ENCODE measurements around the gene AIFM1. TPM values are rescaled to one million over a fixed set of nuclear protein-coding genes. Genes with fewer than 3 reads are reported as not detected.

Gene AIFM1
- total RNA-seq, 2 donors from 2014 or later, result 53.7 to 58.7 TPM

- Mint-ChIP-seq H3K27ac (no peak overlapping the region), H3K9me3 (peaks cover 39% of the 10 kb centered on the region)
- no peak for DNase-seq
Measured at GRCh38 chrX:130084631-130085237, 80.9 kb downstream of the AIFM1 start.

GRCh38 chrX:130083656-130084382 is 81.8 kb downstream of the AIFM1 start:
- H3K4me1 Mint-ChIP-seq, result peaks cover 10% of the 10 kb centered on the region
- no peak for TF ChIP-seq CTCF (conservative IDR thresholded peaks at IDR 0.05)
- peaks cover 41% of the 10 kb centered on the region for H3K9me3 Mint-ChIP-seq
- Histone ChIP-seq H3K36me3 (ENCODE audit: control insufficient read depth, insufficient read depth, low read length) (no peaks in the 10 kb centered on the region), H3K9ac (ENCODE audit: extremely low read depth, low read length, poor library complexity, severe bottlenecking) (no peak overlapping the region), H3K27ac (ENCODE audit: low read depth, low read length) (no peak overlapping the region), H3K27me3 (ENCODE audit: control insufficient read depth, insufficient read depth, low read length, poor library complexity, severe bottlenecking) (no peaks in the 10 kb centered on the region), H3K9me3 (ENCODE audit: control insufficient read depth, low read length) (no peaks in the 10 kb centered on the region), H3K4me3 (ENCODE audit: low read length) (no peak overlapping the region), H3K4me1 (ENCODE audit: control insufficient read depth, insufficient read depth, low read length) (no peaks in the 10 kb centered on the region)
- H3K27me3 Mint-ChIP-seq (ENCODE audit: insufficient read depth), result peaks cover 9% of the 10 kb centered on the region
- no peak for DNase-seq
- no peaks in the 10 kb centered on the region for H3K36me3 Mint-ChIP-seq (ENCODE audit: low read depth)
- 83 to 92% methylated on average over 2 to 15 of the region's 15 CpGs for WGBS, 2 experiments (ENCODE audit: insufficient coverage in 1 of 2, insufficient read length in 1 of 2)
- no peak overlapping the region for H3K4me3 Mint-ChIP-seq
- H3K27ac Mint-ChIP-seq, result no peak overlapping the region

More at GRCh38 chrX:130084631-130085237, 80.9 kb downstream of the AIFM1 start:
- no peaks in the 10 kb centered on the region for H3K36me3 ChIP-seq (ENCODE audit: control insufficient read depth, insufficient read depth, low read length)
- H3K4me1 ChIP-seq (ENCODE audit: control insufficient read depth, insufficient read depth, low read length), result no peaks in the 10 kb centered on the region
- H3K4me3 ChIP-seq (ENCODE audit: low read length), result no peak overlapping the region
- H3K9me3 ChIP-seq (ENCODE audit: control insufficient read depth, low read length), result no peaks in the 10 kb centered on the region
- Mint-ChIP-seq H3K36me3 (ENCODE audit: low read depth) (no peaks in the 10 kb centered on the region), H3K4me3 (no peak overlapping the region), H3K27me3 (ENCODE audit: insufficient read depth) (peaks cover 8% of the 10 kb centered on the region), H3K4me1 (peaks cover 10% of the 10 kb centered on the region)
- H3K27me3 ChIP-seq (ENCODE audit: control insufficient read depth, insufficient read depth, low read length, poor library complexity, severe bottlenecking), result no peaks in the 10 kb centered on the region
- no peak overlapping the region for H3K9ac ChIP-seq (ENCODE audit: extremely low read depth, low read length, poor library complexity, severe bottlenecking)
- WGBS, 2 experiments (ENCODE audit: insufficient coverage in 1 of 2, insufficient read length in 1 of 2), result 89% methylated on average over 7 of the region's 9 CpGs; no CpG with 5 or more reads in 1 of the 2 experiments
- TF ChIP-seq CTCF (conservative IDR thresholded peaks at IDR 0.05), result no peak
- no peak overlapping the region for H3K27ac ChIP-seq (ENCODE audit: low read depth, low read length)

- TF ChIP-seq CTCF (conservative IDR thresholded peaks at IDR 0.05), result no peak
- Mint-ChIP-seq H3K27me3 (ENCODE audit: insufficient read depth) (peaks cover 10% of the 10 kb centered on the region), H3K27ac (no peak overlapping the region), H3K4me1 (peaks cover 10% of the 10 kb centered on the region), H3K36me3 (ENCODE audit: low read depth) (no peaks in the 10 kb centered on the region), H3K9me3 (peaks cover 43% of the 10 kb centered on the region), H3K4me3 (no peak overlapping the region)
- Histone ChIP-seq H3K27me3 (ENCODE audit: control insufficient read depth, insufficient read depth, low read length, poor library complexity, severe bottlenecking) (no peaks in the 10 kb centered on the region), H3K4me3 (ENCODE audit: low read length) (no peak overlapping the region), H3K4me1 (ENCODE audit: control insufficient read depth, insufficient read depth, low read length) (no peaks in the 10 kb centered on the region), H3K9ac (ENCODE audit: extremely low read depth, low read length, poor library complexity, severe bottlenecking) (no peak overlapping the region), H3K27ac (ENCODE audit: low read depth, low read length) (no peak overlapping the region), H3K36me3 (ENCODE audit: control insufficient read depth, insufficient read depth, low read length) (no peaks in the 10 kb centered on the region), H3K9me3 (ENCODE audit: control insufficient read depth, low read length) (no peaks in the 10 kb centered on the region)
- 24% methylated on average over 4 of the region's 7 CpGs; no CpG with 5 or more reads in 1 of the 2 experiments for WGBS, 2 experiments (ENCODE audit: insufficient coverage in 1 of 2, insufficient read length in 1 of 2)
- DNase-seq, result peak; percentile 67
Measured at GRCh38 chrX:130083107-130083490, 82.5 kb downstream of the AIFM1 start.
